ENCODE data around the gene KAT7. TPM values are rescaled to one million over a fixed set of nuclear protein-coding genes. Genes with fewer than 3 reads are reported as not detected.

Gene KAT7
- total RNA-seq, 6 experiments from 2014 or later, result 35.3 to 45.5 (median 36.5) TPM

GRCh38 chr17:49783071-49783715 is 5.3 kb upstream of the KAT7 start:
- TF ChIP-seq, protein P1, sequence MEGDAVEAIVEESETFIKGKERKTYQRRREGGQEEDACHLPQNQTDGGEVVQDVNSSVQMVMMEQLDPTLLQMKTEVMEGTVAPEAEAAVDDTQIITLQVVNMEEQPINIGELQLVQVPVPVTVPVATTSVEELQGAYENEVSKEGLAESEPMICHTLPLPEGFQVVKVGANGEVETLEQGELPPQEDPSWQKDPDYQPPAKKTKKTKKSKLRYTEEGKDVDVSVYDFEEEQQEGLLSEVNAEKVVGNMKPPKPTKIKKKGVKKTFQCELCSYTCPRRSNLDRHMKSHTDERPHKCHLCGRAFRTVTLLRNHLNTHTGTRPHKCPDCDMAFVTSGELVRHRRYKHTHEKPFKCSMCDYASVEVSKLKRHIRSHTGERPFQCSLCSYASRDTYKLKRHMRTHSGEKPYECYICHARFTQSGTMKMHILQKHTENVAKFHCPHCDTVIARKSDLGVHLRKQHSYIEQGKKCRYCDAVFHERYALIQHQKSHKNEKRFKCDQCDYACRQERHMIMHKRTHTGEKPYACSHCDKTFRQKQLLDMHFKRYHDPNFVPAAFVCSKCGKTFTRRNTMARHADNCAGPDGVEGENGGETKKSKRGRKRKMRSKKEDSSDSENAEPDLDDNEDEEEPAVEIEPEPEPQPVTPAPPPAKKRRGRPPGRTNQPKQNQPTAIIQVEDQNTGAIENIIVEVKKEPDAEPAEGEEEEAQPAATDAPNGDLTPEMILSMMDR (IDR thresholded peaks at IDR 0.05), result no peak
- H3K4me3 Mint-ChIP-seq, result no peak overlapping the region
- no peaks in the 10 kb centered on the region for H3K9me3 Mint-ChIP-seq
- no peaks in the 10 kb centered on the region for H3K36me3 Mint-ChIP-seq (ENCODE audit: low read depth)
- no peak for DNase-seq
- H3K4me1 Mint-ChIP-seq (ENCODE audit: low read depth), result peaks cover 39% of the 10 kb centered on the region
- no peaks in the 10 kb centered on the region; the same call in 1 of the 2 replicates for H3K27me3 Mint-ChIP-seq (ENCODE audit: insufficient read depth)
- no peak overlapping the region for H3K27ac Mint-ChIP-seq

- TF ChIP-seq, protein P1 (IDR thresholded peaks at IDR 0.05), result no peak
- Mint-ChIP-seq H3K27me3 (ENCODE audit: insufficient read depth) (no peaks in the 10 kb centered on the region; the same call in 1 of the 2 replicates), H3K4me3 (no peak overlapping the region), H3K36me3 (ENCODE audit: low read depth) (no peaks in the 10 kb centered on the region), H3K27ac (no peak overlapping the region), H3K4me1 (ENCODE audit: low read depth) (peaks cover 36% of the 10 kb centered on the region), H3K9me3 (no peaks in the 10 kb centered on the region)
- DNase-seq, result no peak
Measured at GRCh38 chr17:49783791-49784190, 4.7 kb upstream of the KAT7 start.

DNA sequence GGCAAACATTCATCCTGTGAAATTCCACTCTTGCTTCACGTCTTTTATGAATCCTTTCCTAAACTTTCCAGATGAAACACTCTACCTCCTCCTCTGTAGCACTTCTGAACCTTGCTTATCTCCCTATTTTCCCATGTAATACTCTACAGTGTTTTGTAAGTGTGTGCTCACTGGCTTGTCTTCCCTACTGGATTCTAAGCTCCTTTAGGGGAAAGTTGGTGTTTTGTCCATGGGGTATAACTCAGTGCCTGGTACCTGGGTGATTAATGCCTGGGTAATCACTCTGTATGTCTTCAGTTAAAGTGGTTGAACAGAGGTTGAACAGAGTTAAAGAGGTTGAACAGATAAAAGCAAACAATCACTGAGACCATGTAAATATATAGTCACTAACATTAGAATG is 3.8 kb upstream of the KAT7 start:
- Mint-ChIP-seq H3K27me3 (ENCODE audit: insufficient read depth) (no peaks in the 10 kb centered on the region; the same call in 1 of the 2 replicates), H3K4me1 (ENCODE audit: low read depth) (peaks cover 33% of the 10 kb centered on the region), H3K4me3 (no peak overlapping the region), H3K27ac (no peak overlapping the region), H3K9me3 (no peaks in the 10 kb centered on the region), H3K36me3 (ENCODE audit: low read depth) (peaks cover 6% of the 10 kb centered on the region)
- no peak for DNase-seq
- TF ChIP-seq, protein P1 (IDR thresholded peaks at IDR 0.05), result no peak

GRCh38 chr17:49787884-49788477 is 500 bp upstream of the KAT7 start:
- Mint-ChIP-seq H3K4me1 (ENCODE audit: low read depth) (peaks cover 48% of the 10 kb centered on the region), H3K4me3 (peak overlapping the region; percentile 96), H3K27me3 (ENCODE audit: insufficient read depth) (peaks cover 1% of the 10 kb centered on the region), H3K36me3 (ENCODE audit: low read depth) (peaks cover 20% of the 10 kb centered on the region), H3K27ac (peak overlapping the region; percentile 98), H3K9me3 (no peaks in the 10 kb centered on the region)
- no peak for DNase-seq
- TF ChIP-seq, protein P1 (IDR thresholded peaks at IDR 0.05), result no peak; the same call in 1 of the 2 replicates

- peaks cover 1% of the 10 kb centered on the region for H3K27me3 Mint-ChIP-seq (ENCODE audit: insufficient read depth)
- H3K27ac Mint-ChIP-seq, result peak overlapping the region; percentile 56
- TF ChIP-seq, protein P1 (IDR thresholded peaks at IDR 0.05), result no peak
- DNase-seq, result no peak
- peaks cover 25% of the 10 kb centered on the region for H3K36me3 Mint-ChIP-seq (ENCODE audit: low read depth)
- H3K9me3 Mint-ChIP-seq, result no peaks in the 10 kb centered on the region
- peak overlapping the region; percentile 96 for H3K4me3 Mint-ChIP-seq
- H3K4me1 Mint-ChIP-seq (ENCODE audit: low read depth), result peaks cover 44% of the 10 kb centered on the region
Measured at GRCh38 chr17:49789243-49789578, 730 bp downstream of the KAT7 start.

Data from HFFc6 (cell line).